ENCODE data around the gene FNBP1.
A peak's percentile ranks its signal among the peaks of the same experiment; 100 is the strongest.
"Not testable (repeated sequence)": the region's sequence is repeated elsewhere in the genome, so short reads cannot be mapped to it uniquely, and the experiment has no call there.

The FNBP1 gene

GRCh38 chr9:130001190-130001589 is 41.8 kb downstream of the FNBP1 start:
- H3K4me3 Mint-ChIP-seq = no peak overlapping the region
- peaks cover 26 to 75% of the 10 kb centered on the region in 2 donors for H3K4me1 Mint-ChIP-seq
- peaks cover 2 to 3% of the 10 kb centered on the region in 2 donors for H3K9me3 Mint-ChIP-seq
- H3K27me3 Mint-ChIP-seq = no peaks in the 10 kb centered on the region
- peaks cover 31 to 47% of the 10 kb centered on the region in 2 donors for H3K36me3 Mint-ChIP-seq
- H3K27ac Mint-ChIP-seq = peak overlapping the region; percentile 86
- ATAC-seq (replicated peaks) (no peak), DNase-seq (no peak)

GRCh38 chr9:129999141-129999510 is 43.9 kb downstream of the FNBP1 start:
- peaks cover 44 to 63% of the 10 kb centered on the region in 2 donors for H3K36me3 Mint-ChIP-seq
- H3K4me3 Mint-ChIP-seq = peak overlapping the region in 1 of 2 donors; percentile 28
- peaks cover 36 to 75% of the 10 kb centered on the region in 2 donors for H3K4me1 Mint-ChIP-seq

GRCh38 chr9:129998491-129999140 is 44.4 kb downstream of the FNBP1 start:
- ATAC-seq (replicated peaks) (no peak), DNase-seq (no peak)
- H3K4me1 Mint-ChIP-seq = peaks cover 38 to 75% of the 10 kb centered on the region in 2 donors
- H3K9me3 Mint-ChIP-seq = peaks cover 2 to 3% of the 10 kb centered on the region in 2 donors
- peaks cover 49 to 64% of the 10 kb centered on the region in 2 donors for H3K36me3 Mint-ChIP-seq
- H3K27me3 Mint-ChIP-seq = no peaks in the 10 kb centered on the region
- peak overlapping the region; percentile 29 to 59 for H3K4me3 Mint-ChIP-seq
- peak overlapping the region; percentile 83 for H3K27ac Mint-ChIP-seq

More at GRCh38 chr9:129999141-129999510, 43.9 kb downstream of the FNBP1 start:
- peak overlapping the region; percentile 83 for H3K27ac Mint-ChIP-seq
- H3K27me3 Mint-ChIP-seq = no peaks in the 10 kb centered on the region
- peaks cover 2 to 3% of the 10 kb centered on the region in 2 donors for H3K9me3 Mint-ChIP-seq
- ATAC-seq (replicated peaks) (no peak), DNase-seq (no peak)

- Mint-ChIP-seq H3K27ac (peak overlapping the region; percentile 76), H3K4me1 (peaks cover 35 to 67% of the 10 kb centered on the region in 2 donors), H3K4me3 (peak overlapping the region in 1 of 2 donors; percentile 25), H3K36me3 (peaks cover 41 to 60% of the 10 kb centered on the region in 2 donors)
- not testable (repeated sequence) for H3K9me3 Mint-ChIP-seq; H3K27me3 Mint-ChIP-seq; ATAC-seq (replicated peaks); DNase-seq
Observed at GRCh38 chr9:129997706-129998105, 45.3 kb downstream of the FNBP1 start.

- no peaks in the 10 kb centered on the region for H3K27me3 Mint-ChIP-seq
- peaks cover 42 to 66% of the 10 kb centered on the region in 2 donors for H3K36me3 Mint-ChIP-seq
- peak overlapping the region; percentile 65 to 72 for H3K4me3 Mint-ChIP-seq
- peaks cover 36 to 69% of the 10 kb centered on the region in 2 donors for H3K4me1 Mint-ChIP-seq
- DNase-seq = no peak
- peaks cover 2 to 3% of the 10 kb centered on the region in 2 donors for H3K9me3 Mint-ChIP-seq
- peak overlapping the region; percentile 97 for H3K27ac Mint-ChIP-seq
- peak; percentile 30 to 33 for ATAC-seq (replicated peaks)
Observed at GRCh38 chr9:129996161-129996830, 46.7 kb downstream of the FNBP1 start.

- H3K27ac Mint-ChIP-seq = peak overlapping the region; percentile 97
- peaks cover 41 to 71% of the 10 kb centered on the region in 2 donors for H3K4me1 Mint-ChIP-seq
- H3K36me3 Mint-ChIP-seq = peaks cover 43 to 69% of the 10 kb centered on the region in 2 donors
- peak; percentile 17 to 19 for ATAC-seq (replicated peaks)
- H3K9me3 Mint-ChIP-seq = peaks cover 2 to 4% of the 10 kb centered on the region in 2 donors
- peak overlapping the region; percentile 65 to 72 for H3K4me3 Mint-ChIP-seq
- no peak for DNase-seq
- H3K27me3 Mint-ChIP-seq = no peaks in the 10 kb centered on the region
Observed at GRCh38 chr9:129995409-129996160, 47.4 kb downstream of the FNBP1 start.

- DNase-seq (no peak), ATAC-seq (replicated peaks) (peak in 1 of 2 donors; percentile 6)
- no peaks in the 10 kb centered on the region for H3K27me3 Mint-ChIP-seq
- H3K4me3 Mint-ChIP-seq = peak overlapping the region; percentile 49 to 72
- peaks cover 46 to 73% of the 10 kb centered on the region in 2 donors for H3K4me1 Mint-ChIP-seq
- peaks cover 46 to 70% of the 10 kb centered on the region in 2 donors for H3K36me3 Mint-ChIP-seq
- H3K27ac Mint-ChIP-seq = peak overlapping the region; percentile 97
- H3K9me3 Mint-ChIP-seq = peaks cover 2 to 7% of the 10 kb centered on the region in 2 donors
Observed at GRCh38 chr9:129994882-129995281, 48.1 kb downstream of the FNBP1 start.

- H3K9me3 Mint-ChIP-seq; ATAC-seq (replicated peaks); DNase-seq; H3K27me3 Mint-ChIP-seq: not testable (repeated sequence)
- Mint-ChIP-seq H3K4me3 (peak overlapping the region; percentile 60 to 71), H3K36me3 (peaks cover 51 to 70% of the 10 kb centered on the region in 2 donors), H3K4me1 (peaks cover 55 to 85% of the 10 kb centered on the region in 2 donors), H3K27ac (peak overlapping the region; percentile 98)
Observed at GRCh38 chr9:129991139-129991538, 51.9 kb downstream of the FNBP1 start.

GRCh38 chr9:129990269-129991010 is 52.5 kb downstream of the FNBP1 start:
- H3K36me3 Mint-ChIP-seq = peaks cover 51 to 70% of the 10 kb centered on the region in 2 donors

GRCh38 chr9:129989740-129990139 is 53.2 kb downstream of the FNBP1 start:
- Mint-ChIP-seq H3K36me3 (peaks cover 51 to 70% of the 10 kb centered on the region in 2 donors), H3K4me3 (peak overlapping the region; percentile 14 to 39), H3K9me3 (peaks cover 7 to 11% of the 10 kb centered on the region in 2 donors), H3K4me1 (peaks cover 48 to 83% of the 10 kb centered on the region in 2 donors), H3K27me3 (no peaks in the 10 kb centered on the region), H3K27ac (peak overlapping the region; percentile 68)
- ATAC-seq (replicated peaks) (no peak), DNase-seq (no peak)

More at GRCh38 chr9:129990269-129991010, 52.5 kb downstream of the FNBP1 start:
- Mint-ChIP-seq H3K4me3 (peak overlapping the region; percentile 60 to 79), H3K9me3 (peaks cover 3 to 8% of the 10 kb centered on the region in 2 donors), H3K4me1 (peaks cover 50 to 83% of the 10 kb centered on the region in 2 donors), H3K27ac (peak overlapping the region; percentile 98), H3K27me3 (no peaks in the 10 kb centered on the region)
- ATAC-seq (replicated peaks) (peak; percentile 13 to 18), DNase-seq (no peak)

- ATAC-seq (replicated peaks) (no peak), DNase-seq (no peak)
- Mint-ChIP-seq H3K36me3 (peaks cover 54 to 72% of the 10 kb centered on the region in 2 donors), H3K4me1 (peaks cover 49 to 83% of the 10 kb centered on the region in 2 donors), H3K4me3 (peak overlapping the region; percentile 39 to 42), H3K27ac (peak overlapping the region; percentile 68), H3K9me3 (peaks cover 8 to 13% of the 10 kb centered on the region in 2 donors), H3K27me3 (no peaks in the 10 kb centered on the region)
Observed at GRCh38 chr9:129989362-129989708, 53.7 kb downstream of the FNBP1 start.

GRCh38 chr9:129988607-129989361 is 54.2 kb downstream of the FNBP1 start:
- H3K9me3 Mint-ChIP-seq = peaks cover 8 to 13% of the 10 kb centered on the region in 2 donors
- H3K27ac Mint-ChIP-seq = peak overlapping the region; percentile 89
- H3K4me1 Mint-ChIP-seq = peaks cover 44 to 83% of the 10 kb centered on the region in 2 donors
- ATAC-seq (replicated peaks) (peak; percentile 79 to 81), DNase-seq (peak; percentile 72)
- peak overlapping the region; percentile 39 to 42 for H3K4me3 Mint-ChIP-seq
- H3K36me3 Mint-ChIP-seq = peaks cover 55 to 72% of the 10 kb centered on the region in 2 donors
- no peaks in the 10 kb centered on the region for H3K27me3 Mint-ChIP-seq

GRCh38 chr9:129987941-129988340 is 55.0 kb downstream of the FNBP1 start:
- DNase-seq = no peak
- Mint-ChIP-seq H3K4me3 (peak overlapping the region; percentile 25 to 35), H3K27me3 (no peaks in the 10 kb centered on the region), H3K27ac (peak overlapping the region; percentile 89), H3K4me1 (peaks cover 43 to 88% of the 10 kb centered on the region in 2 donors), H3K9me3 (peaks cover 8 to 13% of the 10 kb centered on the region in 2 donors), H3K36me3 (peaks cover 59 to 79% of the 10 kb centered on the region in 2 donors)
- ATAC-seq (replicated peaks) = no peak
